K562 (cell line): ENCODE results near the gene NIPA2. TPM values are rescaled to one million over a fixed set of nuclear protein-coding genes. Genes with fewer than 3 reads are reported as not detected.
A peak's percentile ranks its signal among the peaks of the same experiment; 100 is the strongest.

Experiments used
- ATAC-seq: fragments of 200-7000 bp; cut with Tn5 transposase; 3 replicates; pipeline ENCODE4 v1.9.1; 2020; ENCODE audit warnings: moderate library complexity
- BruUV-seq: library from RNA; stranded (reverse); fragments of 400-500 nt; replicated peaks from 2 replicates; lab custom pipeline; 2021; lab: Mats Ljungman, UMichigan
- CTCF ChIA-PET: fragments of 300-600 bp; formaldehyde crosslinking; extraction: SDS; loops from one replicate; lab custom pipeline; 2021; ENCODE audit warnings: low intra/inter-chr PET ratio; lab: Yijun Ruan, JAX
- POLR2A ChIA-PET: fragments of 300-600, 350-650 bp; sonication (Branson Sonifier 250); formaldehyde crosslinking; extraction: SDS; loops from one replicate; lab custom pipeline; 2021; ENCODE audit warnings: antibody characterized with exemption, inconsistent platforms; lab: Yijun Ruan, JAX
- DNase-seq, 4 experiments: peaks; one replicate each; pipeline versions ENCODE4 v3.0.0 to v3.0.0-alpha.2; 2011 to 2018; ENCODE audit warnings: low spot score in 3 of 4, mixed read lengths in 3 of 4; ENCODE audit errors: extremely low read depth in 1 of 4
- FAIRE-seq: peaks from 2 replicates; lab custom pipeline; 2011; peaks lifted over from hg19 to GRCh38; lab: Jason Lieb, UNC
- H2AFZ ChIP-seq: 2 replicates; pipeline ENCODE4 v1.6.0; 2011; ENCODE audit warnings: low read depth, low read length, control low read depth, inconsistent platforms
- H3K27ac ChIP-seq: fragments of 200-600 bp; 3 replicates; pipeline ENCODE4 v1.8.0; 2011; ENCODE audit warnings: low read depth, mild to moderate bottlenecking, control low read depth, inconsistent platforms, low read length, moderate library complexity, mixed read lengths; ENCODE audit errors: extremely low read depth
- H3K27me3 ChIP-seq, 2 experiments: fragments of 300-600 bp in 1 of 2; 2 replicates in 1 of 2; 3 replicates in 1 of 2; pipeline versions ENCODE4 v1.6.0 to v1.8.0; 2011; ENCODE audit warnings: inconsistent platforms in 2 of 2, low read length in 2 of 2, mild to moderate bottlenecking in 1 of 2, mixed read lengths in 1 of 2, moderate library complexity in 1 of 2; ENCODE audit not compliant: control insufficient read depth in 2 of 2, insufficient read depth in 2 of 2
- H3K36me3 ChIP-seq: fragments of 300-600 bp; 3 replicates; pipeline ENCODE4 v1.8.0; 2011; ENCODE audit warnings: mild to moderate bottlenecking, low read length, inconsistent platforms; ENCODE audit not compliant: control insufficient read depth, insufficient read depth
- H3K4me1 ChIP-seq, 2 experiments: fragments of 200-600 bp in 1 of 2; replicated peaks in 1 of 2; 2 replicates in 1 of 2; 3 replicates in 1 of 2; pipeline versions ENCODE4 v1.5.1 to v1.8.0; 2011; ENCODE audit warnings: inconsistent platforms in 2 of 2, low read length in 2 of 2, mild to moderate bottlenecking in 1 of 2, mixed read lengths in 1 of 2, moderate library complexity in 1 of 2; ENCODE audit not compliant: control insufficient read depth in 2 of 2, insufficient read depth in 2 of 2
- H3K4me2 ChIP-seq: 2 replicates; pipeline ENCODE4 v1.6.1; 2011; ENCODE audit warnings: low read length, control low read depth, inconsistent platforms, mixed read lengths; ENCODE audit not compliant: insufficient read depth
- H3K4me3 ChIP-seq: fragments of 200-600 bp; sonication (generic), shearing (Covaris generic); 2 replicates; pipeline ENCODE4 v1.5.1; 2016; ENCODE audit warnings: control low read depth, inconsistent platforms
- H3K79me2 ChIP-seq: fragments of 200-600 bp; 3 replicates; pipeline ENCODE4 v1.8.0; 2011; ENCODE audit warnings: low read length, inconsistent platforms; ENCODE audit not compliant: control insufficient read depth, insufficient read depth
- H3K9ac ChIP-seq, 2 experiments: 2 replicates each; pipeline versions ENCODE4 v1.6.0 to v1.6.1; 2011; ENCODE audit warnings: low read depth in 2 of 2, low read length in 2 of 2, control low read depth in 1 of 2, inconsistent platforms in 1 of 2, mild to moderate bottlenecking in 1 of 2, mixed read lengths in 1 of 2; ENCODE audit not compliant: insufficient read depth in 1 of 2
- H3K9me1 ChIP-seq: one replicate; pipeline ENCODE4 v1.6.0; 2011; ENCODE audit warnings: inconsistent platforms, mild to moderate bottlenecking, low read length, moderate library complexity; ENCODE audit not compliant: control insufficient read depth, insufficient read depth
- H3K9me3 ChIP-seq: replicated peaks from 2 replicates; pipeline ENCODE4 v1.5.1; 2011; ENCODE audit warnings: low read depth, low read length, inconsistent platforms; ENCODE audit not compliant: control insufficient read depth, insufficient read depth
- H4K20me1 ChIP-seq: replicated peaks from 2 replicates; pipeline ENCODE4 v1.6.1; 2011; ENCODE audit warnings: low read length, inconsistent platforms, mixed read lengths; ENCODE audit not compliant: control insufficient read depth, insufficient read depth
- CTBP1 ChIP-seq: fragments of 450-650 bp; IDR thresholded peaks from 2 replicates; pipeline ENCODE4 v1.6.1; 2016; ENCODE audit warnings: borderline replicate concordance
- DLX4 ChIP-seq: fragments of 250-450 bp; sonication (Bioruptor Pico); IDR thresholded peaks from 2 replicates; pipeline ENCODE4 v1.6.1; 2021; ENCODE audit warnings: mild to moderate bottlenecking
- E2F6 ChIP-seq, 2 experiments: IDR thresholded peaks; 2 replicates each; pipeline ENCODE4 v1.6.1; 2011; ENCODE audit warnings: borderline replicate concordance in 1 of 2, control low read depth in 1 of 2, low read depth in 1 of 2, low read length in 1 of 2, mild to moderate bottlenecking in 1 of 2, mixed read lengths in 1 of 2, moderate library complexity in 1 of 2; ENCODE audit not compliant: insufficient read depth in 1 of 2, insufficient read length in 1 of 2, poor library complexity in 1 of 2, severe bottlenecking in 1 of 2; ENCODE audit errors: extremely low read depth in 1 of 2
- ETV1 ChIP-seq: fragments of 450-650 bp; conservative IDR thresholded peaks from 2 replicates; pipeline ENCODE4 v1.6.1; 2016; ENCODE audit warnings: missing genetic modification characterization, control low read depth, low read depth, missing compliant biosample characterization
- GABPA ChIP-seq: fragments of 200-800 bp; sonication (Bioruptor generic); conservative IDR thresholded peaks from 2 replicates; pipeline ENCODE4 v1.6.1; 2016; ENCODE audit warnings: low read depth, missing genetic modification characterization, missing compliant biosample characterization
- HMGN3 ChIP-seq: IDR thresholded peaks from 2 replicates; pipeline ENCODE4 v1.6.1; 2011; ENCODE audit warnings: borderline replicate concordance, low read depth, mild to moderate bottlenecking, mixed read lengths, low read length; ENCODE audit not compliant: insufficient read length; ENCODE audit errors: extremely low read depth
- L3MBTL2 ChIP-seq: fragments of 450-650 bp; IDR thresholded peaks from 2 replicates; pipeline ENCODE4 v1.6.1; 2016; ENCODE audit warnings: mild to moderate bottlenecking, moderate library complexity
- MEIS2 ChIP-seq: fragments of 450-650 bp; IDR thresholded peaks from 2 replicates; pipeline ENCODE4 v1.6.1; 2014; ENCODE audit warnings: mild to moderate bottlenecking; ENCODE audit not compliant: partially characterized antibody
- REST ChIP-seq, 2 experiments: fragments of 450-650 bp; formaldehyde crosslinking in 1 of 2; IDR thresholded peaks; 2 replicates each; pipeline versions ENCODE4 v1.4.0 to v1.6.1; 2014 to 2020; ENCODE audit warnings: mild to moderate bottlenecking in 2 of 2, borderline replicate concordance in 1 of 2, low read depth in 1 of 2
- SPI1 ChIP-seq: IDR thresholded peaks from 2 replicates; pipeline ENCODE4 v1.6.1; 2011; ENCODE audit warnings: low read depth, low read length, control low read depth, borderline replicate concordance
- TAF1 ChIP-seq: IDR thresholded peaks from 2 replicates; pipeline ENCODE4 v1.6.1; 2011; ENCODE audit warnings: mild to moderate bottlenecking, low read length, moderate library complexity; ENCODE audit not compliant: insufficient read depth, control insufficient read depth, severe bottlenecking; ENCODE audit errors: extremely low read depth
- WGBS: fragments of 100-300 bp; shearing (Covaris generic); methylation state at CpG from one replicate; pipeline ENCODE4 v1.1.6; 2016; ENCODE audit warnings: low coverage, mixed read lengths; ENCODE audit not compliant: insufficient coverage; ENCODE audit errors: missing lambda C conversion rate; 5-methylcytosine and 5-hydroxymethylcytosine counted together
- in situ Hi-C: fragments of 300-500 bp; cut with MboI; formaldehyde crosslinking; loops from 4 replicates; pipeline ENCODE4 v1.15.0; 2018; ENCODE audit warnings: inconsistent platforms, mixed read lengths
- intact Hi-C: fragments of 100-400 bp; cut with micrococcal nuclease; formaldehyde crosslinking; loops from 2 replicates; pipeline ENCODE4 v1.14.2; 2022
- polyA plus RNA-seq, 8 experiments: library from polyadenylated mRNA; depleted of rRNA in 4 of 8; stranded (reverse) in 5 of 8; unstranded in 3 of 8; fragments of >200 nt; fragmentation: Nextera tagmentation in 2 of 8; fragmentation: Illumina TruSeq in 1 of 8; extraction: Ambion mirVana in 2 of 8; extraction: Trizol in 1 of 8; gene quantifications; 2 replicates each; pipeline versions ENCODE4 v1.2.1 to v1.2.3, GENCODE V29; 2011 to 2014; ENCODE audit warnings: inconsistent platforms in 1 of 8, missing spikeins in 1 of 8
- total RNA-seq, 7 experiments: library from RNA; depleted of rRNA in 6 of 7; stranded (reverse); fragments of >200 nt in 6 of 7; fragmentation: Illumina TruSeq in 2 of 7; extraction: Trizol in 2 of 7; gene quantifications; 2 replicates each; pipeline versions ENCODE4 v1.2.1 to v1.2.3, GENCODE V29; 2011 to 2021; ENCODE audit warnings: low replicate concordance in 1 of 7

Gene NIPA2
- total and polyA plus RNA-seq, 9 of the 15 experiments (the other 6 are each of a cell fraction or from before 2014, with no cell fraction given) = 18.7 to 107 (median 87.3) TPM

- peak; percentile 86 for FAIRE-seq
- 36% methylated on average over 4 of the region's 4 CpGs for WGBS
- H3K4me1 ChIP-seq = peaks cover 16 to 25% of the 10 kb centered on the region in 2 experiments
- no peak for TF ChIP-seq HMGN3
- TF ChIP-seq REST (IDR thresholded peaks at IDR 0.05; ENCODE audit: borderline replicate concordance) = no peak
- no peak for TF ChIP-seq REST (CRISPR knock-in tag; IDR thresholded peaks at IDR 0.05; ENCODE audit: low read depth)
- 0 out of 2 replicates have a peak, but pooled peaks have one; percentile 22 for TF ChIP-seq CTBP1
- TF ChIP-seq TAF1 = no peak
- TF ChIP-seq ETV1 = 0 out of 2 replicates have a peak, but pooled peaks have one; percentile 12
- TF ChIP-seq L3MBTL2 = peak; percentile 63
- 0 out of 2 replicates have a peak, but pooled peaks have one; percentile 28 for TF ChIP-seq GABPA (tag)
- TF ChIP-seq MEIS2 = peak; percentile 21
- TF ChIP-seq E2F6 (IDR thresholded peaks at IDR 0.05; ENCODE audit: borderline replicate concordance in 1 of 2, extremely low read depth in 1 of 2, insufficient read depth in 1 of 2, insufficient read length in 1 of 2, low read depth in 1 of 2, low read length in 1 of 2, poor library complexity in 1 of 2, severe bottlenecking in 1 of 2) = peak in 1 of 2 experiments; percentile 38
- TF ChIP-seq SPI1 = peak; percentile 34; the same call in 1 of the 2 replicates
- no peak for TF ChIP-seq DLX4 (CRISPR knock-in tag)
Observed at GRCh38 chr15:22794063-22794462, 44.4 kb upstream of the NIPA2 start.

More at GRCh38 chr15:22794063-22794462, 44.4 kb upstream of the NIPA2 start:
- Histone ChIP-seq H3K27me3 (no peaks in the 10 kb centered on the region), H3K9me3 (peaks cover 7% of the 10 kb centered on the region), H2AFZ (no peak overlapping the region), H3K4me2 (peak overlapping the region; percentile 27; the same call in 1 of the 2 replicates), H3K9me1 (peaks cover 8% of the 10 kb centered on the region), H3K79me2 (peaks cover 89% of the 10 kb centered on the region), H4K20me1 (peaks cover 5% of the 10 kb centered on the region), H3K27ac (peak overlapping the region; percentile 44; the same call in 2 of the 3 replicates), H3K36me3 (peaks cover 16% of the 10 kb centered on the region; the same call in 2 of the 3 replicates), H3K4me3 (no peak overlapping the region), H3K9ac (no peak overlapping the region)
- CTCF ChIA-PET = no interaction called here
- DNase-seq = peak in 2 of 4 experiments; percentile 47 to 52
- intact Hi-C loops (no loop called here), in situ Hi-C loops (no loop called here)
- no TSS peak for BruUV-seq
- POLR2A ChIA-PET = interaction anchor here (0.9 to 1.4 kb wide), 2 partner anchors 9 to 18 kb away, joined by 3 to 5 read pairs; no protein-coding TSS in a partner anchor
- peak; percentile 67 for ATAC-seq
